Endodermal cell (in vitro differentiated cells): ENCODE measurements around the gene MLLT3. TPM values are rescaled to one million over a fixed set of nuclear protein-coding genes. Genes with fewer than 3 reads are reported as not detected.

Experiments
- DNase-seq: peaks from one replicate; pipeline ENCODE4 v3.0.0-alpha.2; 2017
- H3K27ac ChIP-seq: 2 replicates; pipeline ENCODE4 v1.5.1; 2013; ENCODE audit warnings: mild to moderate bottlenecking, low read depth, low read length, moderate library complexity
- H3K27me3 ChIP-seq: 2 replicates; pipeline ENCODE4 v1.6.1; 2013; ENCODE audit warnings: mild to moderate bottlenecking, low read length, moderate library complexity; ENCODE audit not compliant: insufficient read depth, control insufficient read depth, poor library complexity, severe bottlenecking
- H3K36me3 ChIP-seq: 2 replicates; pipeline ENCODE4 v1.7.0; 2013; ENCODE audit warnings: mild to moderate bottlenecking, low read length, moderate library complexity; ENCODE audit not compliant: control insufficient read depth, insufficient read depth
- H3K4me1 ChIP-seq: one replicate; pipeline ENCODE4 v1.7.0; 2013; ENCODE audit warnings: low read length; ENCODE audit not compliant: control insufficient read depth, insufficient read depth
- H3K4me3 ChIP-seq: 2 replicates; pipeline ENCODE4 v1.5.1; 2013; ENCODE audit warnings: mild to moderate bottlenecking, low read length, moderate library complexity
- H3K9ac ChIP-seq: 2 replicates; pipeline ENCODE4 v1.6.1; 2013; ENCODE audit warnings: mild to moderate bottlenecking, low read length, moderate library complexity; ENCODE audit not compliant: poor library complexity, severe bottlenecking; ENCODE audit errors: extremely low read depth
- H3K9me3 ChIP-seq: 2 replicates; pipeline ENCODE4 v1.6.1; 2013; ENCODE audit warnings: mild to moderate bottlenecking, low read length, moderate library complexity; ENCODE audit not compliant: control insufficient read depth
- H3K27ac Mint-ChIP-seq: 2 replicates; pipeline ENCODE4 v1.8.0; 2020; ENCODE audit warnings: mixed read lengths
- H3K27me3 Mint-ChIP-seq: 2 replicates; pipeline ENCODE4 v1.8.0; 2021; ENCODE audit warnings: mild to moderate bottlenecking, mixed read lengths; ENCODE audit not compliant: insufficient read depth
- H3K36me3 Mint-ChIP-seq: 2 replicates; pipeline ENCODE4 v1.8.0; 2020; ENCODE audit warnings: low read depth, mixed read lengths
- H3K4me1 Mint-ChIP-seq: 2 replicates; pipeline ENCODE4 v1.8.0; 2020; ENCODE audit warnings: mixed read lengths
- H3K4me3 Mint-ChIP-seq: 2 replicates; pipeline ENCODE4 v1.8.0; 2020; ENCODE audit warnings: mild to moderate bottlenecking, moderate library complexity, mixed read lengths
- H3K9me3 Mint-ChIP-seq: 2 replicates; pipeline ENCODE4 v1.8.0; 2020; ENCODE audit warnings: mild to moderate bottlenecking, mixed read lengths
- WGBS, 2 experiments: methylation state at CpG; one replicate each; pipeline versions ENCODE4 v1.1.5 to v1.1.7; 2013; ENCODE audit warnings: missing lambda C conversion rate in 2 of 2, mixed read lengths in 1 of 2; ENCODE audit not compliant: insufficient coverage in 1 of 2, insufficient read length in 1 of 2; 5-methylcytosine and 5-hydroxymethylcytosine counted together
- total RNA-seq, 2 donors: library from RNA; stranded (reverse); fragmentation: NEBNext Ultra II Directional in 1 of 2; extraction: Animal tissue kit (Norgen Biotek cat#: 25700) in 1 of 2; gene quantifications; 2 replicates in 1 of 2; 3 replicates in 1 of 2; pipeline ENCODE4 v1.2.1, GENCODE V29; 2021
- TF ChIP-seq, protein P1 (sequence below): fragments of 200-600 bp; sonication (generic); conservative IDR thresholded peaks from 2 replicates; pipeline ENCODE4 v1.5.0; 2021; ENCODE audit warnings: antibody characterized with exemption, mild to moderate bottlenecking

The MLLT3 gene
- total RNA-seq, 2 donors from 2014 or later, result 5.5 to 12.2 TPM

GRCh38 chr9:20472342-20473045 is 149.8 kb downstream of the MLLT3 start:
- 89 to 100% methylated on average over 1 to 2 of the region's 2 CpGs for WGBS, 2 experiments
- no peak for DNase-seq
- Histone ChIP-seq H3K9me3 (peaks cover 16% of the 10 kb centered on the region), H3K36me3 (no peaks in the 10 kb centered on the region), H3K4me3 (no peak overlapping the region), H3K27me3 (no peaks in the 10 kb centered on the region), H3K9ac (no peak overlapping the region), H3K4me1 (no peaks in the 10 kb centered on the region), H3K27ac (no peak overlapping the region)
- Mint-ChIP-seq H3K9me3 (no peaks in the 10 kb centered on the region), H3K4me3 (no peak overlapping the region), H3K27ac (no peak overlapping the region), H3K27me3 (no peaks in the 10 kb centered on the region), H3K4me1 (peaks cover 4% of the 10 kb centered on the region), H3K36me3 (no peaks in the 10 kb centered on the region)
- TF ChIP-seq, protein P1, sequence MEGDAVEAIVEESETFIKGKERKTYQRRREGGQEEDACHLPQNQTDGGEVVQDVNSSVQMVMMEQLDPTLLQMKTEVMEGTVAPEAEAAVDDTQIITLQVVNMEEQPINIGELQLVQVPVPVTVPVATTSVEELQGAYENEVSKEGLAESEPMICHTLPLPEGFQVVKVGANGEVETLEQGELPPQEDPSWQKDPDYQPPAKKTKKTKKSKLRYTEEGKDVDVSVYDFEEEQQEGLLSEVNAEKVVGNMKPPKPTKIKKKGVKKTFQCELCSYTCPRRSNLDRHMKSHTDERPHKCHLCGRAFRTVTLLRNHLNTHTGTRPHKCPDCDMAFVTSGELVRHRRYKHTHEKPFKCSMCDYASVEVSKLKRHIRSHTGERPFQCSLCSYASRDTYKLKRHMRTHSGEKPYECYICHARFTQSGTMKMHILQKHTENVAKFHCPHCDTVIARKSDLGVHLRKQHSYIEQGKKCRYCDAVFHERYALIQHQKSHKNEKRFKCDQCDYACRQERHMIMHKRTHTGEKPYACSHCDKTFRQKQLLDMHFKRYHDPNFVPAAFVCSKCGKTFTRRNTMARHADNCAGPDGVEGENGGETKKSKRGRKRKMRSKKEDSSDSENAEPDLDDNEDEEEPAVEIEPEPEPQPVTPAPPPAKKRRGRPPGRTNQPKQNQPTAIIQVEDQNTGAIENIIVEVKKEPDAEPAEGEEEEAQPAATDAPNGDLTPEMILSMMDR, result peak; percentile 40

DNA sequence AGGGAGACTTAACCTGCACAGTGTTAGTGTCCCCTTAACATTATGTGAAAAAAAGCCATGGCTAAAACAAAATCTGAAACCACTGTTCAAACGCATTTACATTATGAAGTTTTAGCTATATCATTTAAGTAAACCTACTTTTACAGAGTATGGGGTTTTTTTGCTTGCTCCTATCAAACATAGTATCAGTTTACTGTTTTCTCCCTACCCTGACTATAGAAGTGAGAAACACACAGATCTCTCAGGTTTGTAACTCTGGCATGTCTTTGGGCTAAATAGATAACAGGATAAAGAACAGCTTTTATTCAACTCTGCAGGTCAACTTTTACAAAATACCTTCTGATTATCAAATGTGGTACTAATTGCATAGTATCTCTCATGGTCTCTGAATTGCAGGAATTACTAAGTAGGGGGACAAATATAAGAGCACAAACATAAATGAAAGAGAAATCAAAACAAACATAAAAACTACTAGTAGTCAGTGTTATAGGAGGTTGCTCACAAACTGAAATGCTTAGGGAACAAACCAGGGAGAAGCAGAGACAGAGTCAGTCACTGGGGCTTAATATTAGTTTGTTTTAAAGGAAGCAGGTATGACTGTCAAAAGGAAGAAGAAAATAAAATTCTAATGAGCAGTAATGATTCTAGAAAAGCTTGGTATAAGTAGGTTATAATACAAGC is 155.8 kb downstream of the MLLT3 start:
- H3K4me1 ChIP-seq, result peaks cover 11% of the 10 kb centered on the region
- 67% methylated on average over 1 of the region's 1 CpG; no CpG with 5 or more reads in 1 of the 2 experiments for WGBS, 2 experiments
- H3K9me3 ChIP-seq, result peaks cover 16% of the 10 kb centered on the region
- H3K4me3 ChIP-seq, result peak overlapping the region; percentile 5
- TF ChIP-seq, protein P1, result no peak
- H3K27ac Mint-ChIP-seq, result no peak overlapping the region
- peaks cover 10% of the 10 kb centered on the region for H3K4me1 Mint-ChIP-seq
- no peaks in the 10 kb centered on the region for H3K36me3 ChIP-seq
- no peak for DNase-seq
- H3K36me3 Mint-ChIP-seq, result no peaks in the 10 kb centered on the region
- no peaks in the 10 kb centered on the region for H3K27me3 ChIP-seq
- H3K27me3 Mint-ChIP-seq, result no peaks in the 10 kb centered on the region
- H3K4me3 Mint-ChIP-seq, result no peak overlapping the region
- H3K27ac ChIP-seq, result no peak overlapping the region
- no peaks in the 10 kb centered on the region for H3K9me3 Mint-ChIP-seq
- H3K9ac ChIP-seq, result no peak overlapping the region

DNA sequence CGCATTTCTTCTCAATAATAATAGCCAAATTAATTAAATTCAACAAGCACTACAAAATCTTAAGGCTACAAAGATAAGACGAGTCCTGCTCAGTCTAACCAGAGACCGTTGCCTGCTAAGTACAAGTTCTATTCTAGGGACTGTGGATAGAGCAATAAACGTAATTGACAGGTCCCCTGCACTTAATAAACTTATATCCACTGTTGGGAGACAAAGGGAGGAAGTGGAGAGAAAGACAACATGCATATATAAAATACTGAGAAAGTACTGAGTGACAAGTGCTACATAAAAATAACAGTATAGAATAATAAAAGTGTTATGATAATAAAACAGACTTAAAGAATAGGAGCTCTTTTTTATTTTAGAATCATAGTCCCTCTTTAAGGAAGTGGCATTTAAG is 158.1 kb downstream of the MLLT3 start:
- Mint-ChIP-seq H3K27ac (no peak overlapping the region), H3K4me3 (no peak overlapping the region), H3K36me3 (no peaks in the 10 kb centered on the region), H3K9me3 (no peaks in the 10 kb centered on the region), H3K4me1 (peaks cover 10% of the 10 kb centered on the region), H3K27me3 (no peaks in the 10 kb centered on the region)
- Histone ChIP-seq H3K4me3 (no peak overlapping the region), H3K27me3 (no peaks in the 10 kb centered on the region), H3K9me3 (peaks cover 12% of the 10 kb centered on the region), H3K9ac (no peak overlapping the region), H3K27ac (no peak overlapping the region), H3K4me1 (peaks cover 11% of the 10 kb centered on the region), H3K36me3 (no peaks in the 10 kb centered on the region)
- no peak for DNase-seq
- 89% methylated on average over 4 of the region's 4 CpGs; no CpG with 5 or more reads in 1 of the 2 experiments for whole genome bisulfite sequencing, 2 experiments
- TF ChIP-seq, protein P1, result no peak
